ENCODE data around the gene TBX2.

Gene TBX2

DNA sequence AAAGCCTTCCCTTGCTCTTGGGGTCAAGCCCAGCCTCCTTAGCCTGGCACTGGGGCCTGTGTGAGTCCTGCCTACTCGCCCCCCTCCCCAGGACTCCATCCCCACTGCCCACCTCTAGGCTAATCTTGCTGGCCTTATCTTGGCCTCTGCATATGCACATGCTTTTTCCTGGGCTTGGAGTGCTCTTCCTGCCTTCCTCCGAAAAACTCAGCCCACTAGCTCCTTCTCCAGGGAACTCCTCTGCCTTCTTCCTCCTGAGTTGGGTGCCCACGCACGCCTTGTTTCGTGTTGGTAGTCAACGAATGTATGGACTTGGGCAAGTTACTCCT, 16.5 kb downstream of the TBX2 start:
- in situ Hi-C loops (cut with HindIII; ENCODE audit: low pct_ligation_motif_present, low sequenced_read_pairs), result no loop called here
- TF ChIP-seq, protein P1, sequence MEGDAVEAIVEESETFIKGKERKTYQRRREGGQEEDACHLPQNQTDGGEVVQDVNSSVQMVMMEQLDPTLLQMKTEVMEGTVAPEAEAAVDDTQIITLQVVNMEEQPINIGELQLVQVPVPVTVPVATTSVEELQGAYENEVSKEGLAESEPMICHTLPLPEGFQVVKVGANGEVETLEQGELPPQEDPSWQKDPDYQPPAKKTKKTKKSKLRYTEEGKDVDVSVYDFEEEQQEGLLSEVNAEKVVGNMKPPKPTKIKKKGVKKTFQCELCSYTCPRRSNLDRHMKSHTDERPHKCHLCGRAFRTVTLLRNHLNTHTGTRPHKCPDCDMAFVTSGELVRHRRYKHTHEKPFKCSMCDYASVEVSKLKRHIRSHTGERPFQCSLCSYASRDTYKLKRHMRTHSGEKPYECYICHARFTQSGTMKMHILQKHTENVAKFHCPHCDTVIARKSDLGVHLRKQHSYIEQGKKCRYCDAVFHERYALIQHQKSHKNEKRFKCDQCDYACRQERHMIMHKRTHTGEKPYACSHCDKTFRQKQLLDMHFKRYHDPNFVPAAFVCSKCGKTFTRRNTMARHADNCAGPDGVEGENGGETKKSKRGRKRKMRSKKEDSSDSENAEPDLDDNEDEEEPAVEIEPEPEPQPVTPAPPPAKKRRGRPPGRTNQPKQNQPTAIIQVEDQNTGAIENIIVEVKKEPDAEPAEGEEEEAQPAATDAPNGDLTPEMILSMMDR (IDR thresholded peaks at IDR 0.05; ENCODE audit: low read depth, low read length, missing control alignments), result no peak
- Histone ChIP-seq H3K27me3 (replicated peaks) (peaks cover 5% of the 10 kb centered on the region), H3K27ac (no peak overlapping the region), H3K36me3 (replicated peaks) (no peaks in the 10 kb centered on the region), H3K4me3 (ENCODE audit: low read depth, low read length) (no peak overlapping the region)
- no peak for DNase-seq

DNA sequence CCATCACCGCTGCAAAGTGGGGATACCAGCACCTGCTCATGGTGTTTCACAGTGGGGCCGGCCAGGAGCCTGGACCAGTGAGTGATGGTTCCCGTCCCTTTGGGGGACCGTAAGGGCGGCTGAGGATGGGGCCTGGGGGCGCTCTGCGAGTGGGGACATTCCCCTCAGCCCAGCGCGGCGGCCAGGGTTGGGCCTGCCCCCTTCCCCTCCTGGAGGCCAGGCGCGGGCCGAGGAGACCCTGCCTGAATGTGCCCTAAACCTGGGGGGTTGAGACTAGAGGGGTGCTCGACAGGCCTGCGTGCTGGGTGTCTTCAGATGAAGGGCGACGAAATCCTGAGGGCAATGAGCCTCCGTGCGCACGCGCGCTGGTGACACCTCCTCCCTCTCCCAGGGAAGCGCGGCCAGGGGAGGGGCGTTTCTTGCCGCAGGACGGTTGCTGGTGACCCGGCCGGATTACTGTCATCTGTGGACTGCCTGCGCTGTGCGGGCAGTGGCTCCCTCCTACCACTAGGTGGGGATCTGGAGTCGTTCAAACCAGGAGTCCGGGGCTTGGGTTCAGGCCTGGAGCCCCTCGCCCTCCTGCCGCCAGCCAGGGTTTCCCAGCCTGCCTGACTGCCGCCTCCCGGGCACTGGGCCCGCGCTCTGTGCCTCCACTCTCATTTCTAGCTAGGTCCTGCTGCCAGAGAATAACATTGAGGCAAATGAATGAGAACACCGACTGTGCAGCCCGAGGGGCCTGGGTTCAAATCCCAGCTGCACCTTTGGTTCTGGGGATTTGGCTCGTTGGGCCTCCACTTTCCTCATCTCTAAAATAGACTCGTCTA, 17.1 kb downstream of the TBX2 start:
- TF ChIP-seq, protein P1 (IDR thresholded peaks at IDR 0.05; ENCODE audit: low read depth, low read length, missing control alignments), result peak; percentile 98
- Histone ChIP-seq H3K27me3 (replicated peaks) (peaks cover 6% of the 10 kb centered on the region), H3K27ac (no peak overlapping the region), H3K36me3 (replicated peaks) (no peaks in the 10 kb centered on the region), H3K4me3 (ENCODE audit: low read depth, low read length) (peak overlapping the region; percentile 40)
- in situ Hi-C loops (cut with HindIII; ENCODE audit: low pct_ligation_motif_present, low sequenced_read_pairs), result no loop called here
- DNase-seq, result peak; percentile 77

DNA sequence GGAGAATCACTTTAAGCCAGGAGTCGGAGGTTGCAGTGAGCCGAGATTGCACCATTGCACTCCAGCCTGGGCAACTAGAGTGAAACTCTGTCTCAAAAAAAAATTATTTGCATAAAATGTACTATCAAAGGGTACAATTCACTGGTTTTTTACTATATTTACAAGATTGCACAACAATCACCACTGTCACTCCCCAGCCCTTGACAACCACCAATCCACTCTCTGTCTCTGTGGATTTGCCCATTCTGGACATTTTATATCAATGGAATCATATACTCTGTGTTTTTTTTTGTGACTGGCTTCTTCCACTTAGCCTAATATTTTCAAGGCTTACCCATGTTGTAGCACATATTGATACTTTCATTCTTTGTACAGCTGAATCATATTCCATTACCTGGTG, 18.8 kb downstream of the TBX2 start:
- H3K27ac ChIP-seq, result no peak overlapping the region
- H3K36me3 ChIP-seq (replicated peaks), result no peaks in the 10 kb centered on the region
- no peak overlapping the region for H3K4me3 ChIP-seq (ENCODE audit: low read depth, low read length)
- no peak for DNase-seq
- peaks cover 6% of the 10 kb centered on the region for H3K27me3 ChIP-seq (replicated peaks)
- in situ Hi-C loops (cut with HindIII; ENCODE audit: low pct_ligation_motif_present, low sequenced_read_pairs), result no loop called here
- TF ChIP-seq, protein P1 (IDR thresholded peaks at IDR 0.05; ENCODE audit: low read depth, low read length, missing control alignments), result no peak

DNA sequence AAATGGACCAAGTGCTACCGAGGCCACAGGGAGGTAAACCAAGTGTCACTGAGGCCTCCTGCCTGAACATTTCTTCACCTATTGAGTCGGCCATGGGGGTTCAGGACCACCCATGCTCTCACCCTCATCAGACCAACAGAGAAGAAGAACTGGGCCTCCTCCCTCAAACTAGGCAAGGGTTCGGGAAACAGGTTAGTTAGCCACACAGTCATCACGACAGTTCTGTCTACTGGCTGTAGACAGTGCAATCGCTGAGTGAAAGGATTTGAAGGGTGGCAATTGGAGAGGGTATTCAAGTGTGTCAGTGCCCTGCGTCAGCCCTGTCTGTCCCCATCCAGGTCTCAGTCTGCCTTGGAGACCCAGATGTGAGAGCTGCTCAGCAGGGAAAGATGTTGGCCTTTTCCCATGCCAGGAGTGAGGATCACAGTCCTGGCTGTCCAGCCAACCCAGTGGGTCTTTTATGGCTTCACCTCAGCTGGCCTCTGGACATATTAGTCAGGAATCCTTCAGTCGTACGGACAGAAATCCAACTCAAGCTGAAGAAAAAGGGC, 19.9 kb downstream of the TBX2 start:
- Histone ChIP-seq H3K27ac (no peak overlapping the region), H3K27me3 (replicated peaks) (peaks cover 6% of the 10 kb centered on the region), H3K4me3 (ENCODE audit: low read depth, low read length) (no peak overlapping the region), H3K36me3 (replicated peaks) (no peaks in the 10 kb centered on the region)
- TF ChIP-seq, protein P1 (IDR thresholded peaks at IDR 0.05; ENCODE audit: low read depth, low read length, missing control alignments), result no peak
- in situ Hi-C loops (cut with HindIII; ENCODE audit: low pct_ligation_motif_present, low sequenced_read_pairs), result no loop called here
- no peak for DNase-seq

GRCh38 chr17:61420052-61420451, 20.4 kb downstream of the TBX2 start:
- DNase-seq, result no peak

More at GRCh38 chr17:61420052-61420451, 20.4 kb downstream of the TBX2 start:
- in situ Hi-C loops (cut with HindIII; ENCODE audit: low pct_ligation_motif_present, low sequenced_read_pairs), result no loop called here
- no peak overlapping the region for H3K4me3 ChIP-seq (ENCODE audit: low read depth, low read length)
- no peaks in the 10 kb centered on the region for H3K36me3 ChIP-seq (replicated peaks)
- H3K27me3 ChIP-seq (replicated peaks), result peaks cover 6% of the 10 kb centered on the region
- TF ChIP-seq, protein P1 (IDR thresholded peaks at IDR 0.05; ENCODE audit: low read depth, low read length, missing control alignments), result no peak
- no peak overlapping the region for H3K27ac ChIP-seq
